Fibroblast of pulmonary artery (primary cell): ENCODE measurements around the gene POC5.

Experiments
- DNase-seq: peaks from one replicate; pipeline ENCODE4 v3.0.0-alpha.2; 2010; ENCODE audit warnings: low read depth
- H3K4me3 ChIP-seq: replicated peaks from 2 replicates; pipeline ENCODE4 v1.5.1; 2011; ENCODE audit warnings: low read depth, mild to moderate bottlenecking, control low read depth, low read length, moderate library complexity
- CTCF ChIP-seq: IDR thresholded peaks from 2 replicates; pipeline ENCODE4 v1.5.1; 2011; ENCODE audit warnings: mild to moderate bottlenecking, control low read depth, low read length, inconsistent platforms; ENCODE audit errors: missing control alignments

POC5 gene

DNA sequence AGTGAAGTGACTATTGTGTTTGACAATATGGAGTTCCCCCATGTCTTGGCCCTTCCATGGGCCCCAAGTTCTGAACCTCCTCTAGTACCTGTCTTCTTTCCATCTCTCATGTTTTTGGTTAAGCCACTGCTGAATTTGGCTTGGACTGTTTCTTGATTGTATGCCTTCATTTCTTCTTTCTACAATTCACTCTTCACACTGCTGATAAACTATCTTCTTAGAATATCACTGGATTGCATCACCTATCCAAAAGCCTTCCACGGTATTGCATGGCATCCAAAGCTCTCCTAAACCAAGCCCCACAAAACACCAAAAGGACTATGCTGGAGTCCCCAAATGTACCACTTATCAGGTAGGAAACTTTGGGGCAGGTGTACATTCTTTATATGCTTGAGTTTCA is 4.3 kb upstream of the POC5 start:
- no peak overlapping the region for H3K4me3 ChIP-seq
- no peak for TF ChIP-seq CTCF
- DNase-seq, result no peak

GRCh38 chr5:75720882-75721281 is 3.6 kb upstream of the POC5 start:
- no peak for DNase-seq
- H3K4me3 ChIP-seq, result no peak overlapping the region
- no peak for TF ChIP-seq CTCF

DNA sequence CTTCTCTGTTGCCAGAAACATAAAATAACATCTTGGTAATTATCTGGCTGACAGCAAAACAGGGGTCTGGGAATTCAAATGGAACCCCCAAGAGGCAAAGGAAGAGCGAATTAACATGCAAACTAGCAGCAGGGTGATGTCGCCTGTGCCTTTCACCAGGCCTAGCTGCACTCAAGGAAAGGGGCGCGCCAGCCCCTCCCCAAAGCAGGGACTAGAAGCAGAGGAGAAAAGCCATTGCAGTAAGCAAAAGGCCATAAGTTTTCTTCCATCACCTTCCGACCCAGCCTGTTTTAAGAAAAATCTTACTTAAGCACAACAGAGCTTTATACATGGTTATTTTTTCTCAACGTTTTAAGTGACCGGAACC is 539 bp downstream of the POC5 start:
- TF ChIP-seq CTCF, result no peak
- DNase-seq, result no peak
- peak overlapping the region; percentile 98 for H3K4me3 ChIP-seq

DNA sequence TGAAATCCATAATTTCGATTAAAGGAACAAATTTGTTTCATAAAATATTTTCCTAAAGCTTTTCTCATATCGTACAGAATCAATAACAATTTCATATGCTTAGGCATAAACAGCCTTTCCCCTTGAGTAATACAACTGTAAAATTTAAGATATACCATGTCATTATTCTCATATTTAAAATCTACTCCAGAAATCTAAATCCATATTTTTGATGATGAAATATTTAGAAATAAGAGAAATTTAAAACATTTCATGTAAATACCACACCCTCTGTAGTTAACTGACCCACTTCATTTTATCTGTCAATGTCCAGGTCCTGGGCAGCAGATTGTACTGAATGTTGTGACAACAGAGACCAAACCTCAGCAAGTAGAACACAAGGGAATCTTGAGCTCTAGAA is 5.1 kb downstream of the POC5 start:
- DNase-seq, result no peak
- H3K4me3 ChIP-seq, result no peak overlapping the region
- no peak for TF ChIP-seq CTCF

DNA sequence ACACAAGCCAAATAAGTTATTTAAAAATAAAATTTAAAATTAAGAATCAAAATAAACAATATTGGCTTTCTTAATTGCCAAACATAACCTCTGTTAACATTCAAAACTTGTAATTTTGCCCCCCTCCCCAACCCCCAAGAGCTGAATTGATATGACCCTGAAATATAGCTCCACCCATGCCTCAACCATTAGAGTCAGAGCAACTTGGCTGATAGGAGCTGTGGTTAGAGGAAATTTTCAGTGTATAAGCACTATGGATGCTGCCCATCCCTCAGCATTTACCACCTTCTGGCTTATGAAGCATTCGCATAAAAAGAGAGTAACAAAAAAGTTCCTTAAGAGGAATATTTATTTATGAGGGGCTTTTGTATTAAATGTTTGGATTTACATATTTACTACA is 6.1 kb downstream of the POC5 start:
- H3K4me3 ChIP-seq, result no peak overlapping the region
- no peak for TF ChIP-seq CTCF
- DNase-seq, result no peak

GRCh38 chr5:75710637-75711036 is 6.6 kb downstream of the POC5 start:
- TF ChIP-seq CTCF, result no peak
- H3K4me3 ChIP-seq, result no peak overlapping the region
- DNase-seq, result no peak

DNA sequence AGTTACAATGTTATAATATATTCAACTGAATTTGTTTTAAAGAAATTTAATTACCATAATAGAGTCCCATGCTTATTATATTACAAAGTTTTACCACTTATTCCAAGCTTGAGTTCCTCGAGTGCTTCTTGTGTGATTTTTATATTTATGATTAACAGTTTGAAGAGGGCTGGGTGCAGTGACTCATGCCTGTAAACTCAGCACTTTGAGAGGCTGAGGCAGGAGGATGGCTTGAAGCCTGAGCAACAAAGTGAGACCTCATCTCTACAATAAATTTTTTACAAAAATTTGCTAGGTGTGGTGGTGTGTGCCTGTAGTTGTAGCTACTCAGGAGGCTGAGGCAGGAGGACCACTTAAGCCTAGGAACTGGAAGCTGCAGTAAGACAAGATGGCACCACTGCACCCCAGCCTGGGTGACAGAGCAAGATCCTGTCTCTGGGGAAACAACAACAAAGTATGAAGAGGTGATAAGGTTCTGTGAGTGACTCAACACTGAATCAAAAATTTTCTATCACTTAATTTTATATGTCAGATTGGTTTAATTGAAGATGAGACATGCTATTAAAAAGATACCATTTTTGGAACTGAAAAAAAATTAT is 9.2 kb downstream of the POC5 start:
- DNase-seq, result no peak
- no peak overlapping the region for H3K4me3 ChIP-seq
- no peak for TF ChIP-seq CTCF
